SK-N-SH (cell line): ENCODE measurements around the gene B4GALT6. TPM values are rescaled to one million over a fixed set of nuclear protein-coding genes. Genes with fewer than 3 reads are reported as not detected.

Experiments used
- CTCF ChIA-PET: fragments of 300-600, 350-600 bp; formaldehyde crosslinking; extraction: SDS; loops from one replicate; lab custom pipeline; 2021; lab: Yijun Ruan, JAX
- POLR2A ChIA-PET: fragments of 350-600 bp; sonication (Branson Sonifier 250); formaldehyde crosslinking; extraction: SDS; loops from one replicate; lab custom pipeline; 2020; ENCODE audit warnings: antibody characterized with exemption, inconsistent platforms; lab: Yijun Ruan, JAX
- DNase-seq: peaks from one replicate; pipeline ENCODE4 v3.0.0; 2012
- H2AFZ ChIP-seq: fragments of 200-600 bp; sonication (generic); 2 replicates; pipeline ENCODE4 v1.8.1; 2016; ENCODE audit warnings: antibody characterized with exemption, mild to moderate bottlenecking, low read depth
- H3F3A ChIP-seq: fragments of 200-600 bp; sonication (generic); replicated peaks from 2 replicates; pipeline ENCODE3; 2016; ENCODE audit warnings: antibody characterized with exemption, mild to moderate bottlenecking; ENCODE audit not compliant: insufficient read depth
- H3K27ac ChIP-seq, 2 experiments: fragments of 200-500 bp in 1 of 2; fragments of 200-600 bp in 1 of 2; sonication (Bioruptor generic) in 1 of 2; sonication (generic), shearing (Covaris generic) in 1 of 2; 2 replicates each; pipeline versions ENCODE4 v1.5.1 to v1.6.1; 2014 to 2016; ENCODE audit warnings: low read depth in 2 of 2, inconsistent platforms in 1 of 2, low read length in 1 of 2, mild to moderate bottlenecking in 1 of 2, mixed read lengths in 1 of 2
- H3K27me3 ChIP-seq: fragments of 200-600 bp; sonication (generic), shearing (Covaris generic); 2 replicates; pipeline ENCODE4 v1.6.1; 2016; ENCODE audit warnings: mixed run types; ENCODE audit not compliant: insufficient read depth
- H3K36me3 ChIP-seq, 2 experiments: fragments of 200-500 bp in 1 of 2; fragments of 200-600 bp in 1 of 2; sonication (Bioruptor generic) in 1 of 2; sonication (generic) in 1 of 2; replicated peaks in 1 of 2; 2 replicates each; pipeline versions ENCODE3 to v1.5.1; 2014 to 2016; ENCODE audit warnings: low read length in 1 of 2, mild to moderate bottlenecking in 1 of 2; ENCODE audit not compliant: insufficient read depth in 2 of 2, control insufficient read depth in 1 of 2
- H3K4me1 ChIP-seq, 2 experiments: fragments of 200-500 bp in 1 of 2; fragments of 200-600 bp in 1 of 2; sonication (Bioruptor generic) in 1 of 2; sonication (generic), shearing (Covaris generic) in 1 of 2; 2 replicates each; pipeline versions ENCODE4 v1.5.1 to v1.6.1; 2014 to 2016; ENCODE audit warnings: low read depth in 1 of 2, low read length in 1 of 2, mixed run types in 1 of 2; ENCODE audit not compliant: insufficient read depth in 2 of 2, control insufficient read depth in 1 of 2
- H3K4me2 ChIP-seq: fragments of 200-600 bp; sonication (generic), shearing (Covaris generic); 2 replicates; pipeline ENCODE4 v1.6.1; 2017; ENCODE audit warnings: mixed run types
- H3K4me3 ChIP-seq, 2 experiments: fragments of 200-500 bp in 1 of 2; fragments of 200-600 bp in 1 of 2; sonication (Bioruptor generic) in 1 of 2; sonication (generic), shearing (Covaris generic) in 1 of 2; 2 replicates each; pipeline versions ENCODE4 v1.5.1 to v1.8.1; 2014 to 2016; ENCODE audit warnings: low read depth in 2 of 2, inconsistent platforms in 1 of 2, low read length in 1 of 2, mild to moderate bottlenecking in 1 of 2, mixed read lengths in 1 of 2, moderate library complexity in 1 of 2
- H3K79me2 ChIP-seq: fragments of 200-600 bp; sonication (generic); 2 replicates; pipeline ENCODE4 v1.8.1; 2017; ENCODE audit warnings: mild to moderate bottlenecking; ENCODE audit not compliant: insufficient read depth
- H3K9ac ChIP-seq: fragments of 200-600 bp; sonication (generic); 2 replicates; pipeline ENCODE4 v1.6.1; 2017; ENCODE audit warnings: mixed run types
- H3K9me2 ChIP-seq: fragments of 200-600 bp; sonication (generic); 2 replicates; pipeline ENCODE4 v1.6.1; 2017; ENCODE audit warnings: mixed run types
- H3K9me3 ChIP-seq: fragments of 200-600 bp; sonication (generic); 2 replicates; pipeline ENCODE4 v1.6.1; 2017; ENCODE audit warnings: mixed run types, mild to moderate bottlenecking, moderate library complexity
- H4K20me1 ChIP-seq: fragments of 200-600 bp; sonication (generic); 2 replicates; pipeline ENCODE4 v1.6.1; 2017; ENCODE audit warnings: mild to moderate bottlenecking, mixed run types; ENCODE audit not compliant: insufficient read depth
- CHD2 ChIP-seq: fragments of 150-350 bp; IDR thresholded peaks from 2 replicates; pipeline ENCODE4 v1.6.1; 2018; ENCODE audit warnings: low read length; ENCODE audit not compliant: partially characterized antibody
- ELF1 ChIP-seq: IDR thresholded peaks from 2 replicates; pipeline ENCODE4 v1.4.0; 2012
- EP300 ChIP-seq, 2 experiments: IDR thresholded peaks; 2 replicates each; pipeline versions ENCODE4 v1.4.0 to v1.6.1; 2012; ENCODE audit warnings: borderline replicate concordance in 1 of 2, low read depth in 1 of 2, low read length in 1 of 2
- EZH2phosphoT487 ChIP-seq: fragments of 200-600 bp; sonication (generic); IDR thresholded peaks from 2 replicates; pipeline ENCODE4 v1.6.1; 2017; ENCODE audit warnings: low read depth, mixed run types, mild to moderate bottlenecking, antibody characterized with exemption, moderate library complexity, borderline replicate concordance
- FOSL2 ChIP-seq: IDR thresholded peaks from 2 replicates; pipeline ENCODE4 v1.4.0; 2012; ENCODE audit warnings: low read depth, mild to moderate bottlenecking, moderate library complexity, borderline replicate concordance
- GABPA ChIP-seq: IDR thresholded peaks from 2 replicates; pipeline ENCODE4 v1.4.0; 2012; ENCODE audit warnings: low read depth, mild to moderate bottlenecking
- GATA2 ChIP-seq: sonication (generic); formaldehyde crosslinking; IDR thresholded peaks from 2 replicates; pipeline ENCODE4 v1.5.0; 2020; ENCODE audit warnings: mild to moderate bottlenecking, missing genetic modification reagents
- MEF2A ChIP-seq: IDR thresholded peaks from 2 replicates; pipeline ENCODE4 v1.4.0; 2012; ENCODE audit warnings: low read depth, borderline replicate concordance
- NFIC ChIP-seq: IDR thresholded peaks from 2 replicates; pipeline ENCODE4 v1.4.0; 2012; ENCODE audit warnings: borderline replicate concordance
- NRF1 ChIP-seq: IDR thresholded peaks from 2 replicates; pipeline ENCODE4 v1.6.1; 2012; ENCODE audit warnings: low read depth, mild to moderate bottlenecking, low read length
- RCOR1 ChIP-seq: fragments of 150-350 bp; IDR thresholded peaks from 2 replicates; pipeline ENCODE4 v1.6.1; 2017; ENCODE audit warnings: antibody characterized with exemption, low read length
- RFX5 ChIP-seq: IDR thresholded peaks from 2 replicates; pipeline ENCODE4 v1.6.1; 2012; ENCODE audit warnings: mild to moderate bottlenecking, improper control_type of control experiment, low read length
- RXRA ChIP-seq: IDR thresholded peaks from 2 replicates; pipeline ENCODE4 v1.4.0; 2012; ENCODE audit warnings: low read depth, mild to moderate bottlenecking, borderline replicate concordance
- SMC3 ChIP-seq: IDR thresholded peaks from 2 replicates; pipeline ENCODE4 v1.6.1; 2012; ENCODE audit warnings: low read depth, low read length, improper control_type of control experiment
- TAF1 ChIP-seq: IDR thresholded peaks from 2 replicates; pipeline ENCODE4 v1.6.1; 2012; ENCODE audit warnings: low read depth, mild to moderate bottlenecking, low read length, moderate library complexity, borderline replicate concordance
- TCF12 ChIP-seq: IDR thresholded peaks from 2 replicates; pipeline ENCODE4 v1.4.0; 2012
- TEAD4 ChIP-seq: IDR thresholded peaks from 2 replicates; pipeline ENCODE4 v1.4.0; 2012; ENCODE audit warnings: mild to moderate bottlenecking, borderline replicate concordance; ENCODE audit not compliant: insufficient read depth
- YY1 ChIP-seq: IDR thresholded peaks from 2 replicates; pipeline ENCODE4 v1.4.0; 2012; ENCODE audit warnings: low read depth, mild to moderate bottlenecking
- WGBS: methylation state at CpG from one replicate; pipeline ENCODE4 v1.1.6; 2017; ENCODE audit warnings: low lambda C conversion rate; 5-methylcytosine and 5-hydroxymethylcytosine counted together
- polyA plus RNA-seq, 3 experiments: library from polyadenylated mRNA; depleted of rRNA; stranded (reverse); fragments of >200 nt; gene quantifications; 2 replicates each; pipeline ENCODE4 v1.2.3, GENCODE V29; 2012
- TF ChIP-seq, protein P1 (sequence below): IDR thresholded peaks from 2 replicates; pipeline ENCODE4; 2012
- TF ChIP-seq, protein P2 (sequence below): IDR thresholded peaks from 2 replicates; pipeline ENCODE4 v1.6.1; 2012; ENCODE audit warnings: mild to moderate bottlenecking, low read depth, low read length, moderate library complexity
- TF ChIP-seq, protein P3 (sequence below): IDR thresholded peaks from 2 replicates; pipeline ENCODE4 v1.4.0; 2012; ENCODE audit warnings: low read depth

B4GALT6 gene
- polyA plus RNA-seq, 1 of the 3 experiments (the other 2 are of a cell fraction) = 3.1 TPM

DNA sequence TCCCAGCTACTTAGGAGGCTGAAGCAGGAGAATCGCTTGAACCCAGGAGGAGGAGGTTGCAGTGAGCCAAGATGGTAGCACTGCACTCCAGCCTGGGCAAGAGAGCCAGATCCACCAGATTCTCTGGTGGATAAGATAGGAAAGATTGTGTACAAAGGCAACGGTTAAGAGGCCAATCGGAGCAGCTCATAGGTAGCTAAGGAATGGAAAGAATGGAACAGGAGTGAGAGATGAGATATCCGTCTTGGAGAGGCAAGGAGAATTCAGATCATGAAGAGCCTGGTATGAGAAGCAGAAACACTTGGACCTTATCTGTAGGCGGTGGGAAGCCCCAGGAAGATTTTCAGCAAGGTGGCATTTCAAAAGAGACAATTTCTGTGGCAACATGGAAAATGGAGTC is 65.6 kb downstream of the B4GALT6 start:
- POLR2A ChIA-PET = no interaction called here
- no peak overlapping the region for H3K27ac ChIP-seq
- 91% methylated on average over 5 of the region's 5 CpGs for WGBS
- no peaks in the 10 kb centered on the region for H3K79me2 ChIP-seq
- no peak overlapping the region for H2AFZ ChIP-seq
- H3K36me3 ChIP-seq = no peaks in the 10 kb centered on the region
- no peak overlapping the region for H3K9ac ChIP-seq
- CTCF ChIA-PET = interaction anchor here (1.0 kb wide), 1 partner anchor 103 kb away, joined by 5 read pairs; no protein-coding TSS in a partner anchor
- no peak overlapping the region for H3K4me3 ChIP-seq
- H4K20me1 ChIP-seq = no peaks in the 10 kb centered on the region
- H3K27me3 ChIP-seq = no peaks in the 10 kb centered on the region
- no peaks in the 10 kb centered on the region for H3K9me3 ChIP-seq
- no peaks in the 10 kb centered on the region; a peak in 1 of 4 replicates for H3K4me1 ChIP-seq
- no peak overlapping the region for H3K4me2 ChIP-seq
- TF ChIP-seq GATA2 (no peak), NFIC (no peak), ELF1 (no peak), RFX5 (no peak)
- TF ChIP-seq, protein P1, sequence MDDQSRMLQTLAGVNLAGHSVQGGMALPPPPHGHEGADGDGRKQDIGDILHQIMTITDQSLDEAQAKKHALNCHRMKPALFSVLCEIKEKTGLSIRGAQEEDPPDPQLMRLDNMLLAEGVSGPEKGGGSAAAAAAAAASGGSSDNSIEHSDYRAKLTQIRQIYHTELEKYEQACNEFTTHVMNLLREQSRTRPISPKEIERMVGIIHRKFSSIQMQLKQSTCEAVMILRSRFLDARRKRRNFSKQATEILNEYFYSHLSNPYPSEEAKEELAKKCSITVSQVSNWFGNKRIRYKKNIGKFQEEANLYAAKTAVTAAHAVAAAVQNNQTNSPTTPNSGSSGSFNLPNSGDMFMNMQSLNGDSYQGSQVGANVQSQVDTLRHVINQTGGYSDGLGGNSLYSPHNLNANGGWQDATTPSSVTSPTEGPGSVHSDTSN = no peak
- H3F3A ChIP-seq = no peaks in the 10 kb centered on the region
- DNase-seq = no peak
- no peaks in the 10 kb centered on the region for H3K9me2 ChIP-seq

DNA sequence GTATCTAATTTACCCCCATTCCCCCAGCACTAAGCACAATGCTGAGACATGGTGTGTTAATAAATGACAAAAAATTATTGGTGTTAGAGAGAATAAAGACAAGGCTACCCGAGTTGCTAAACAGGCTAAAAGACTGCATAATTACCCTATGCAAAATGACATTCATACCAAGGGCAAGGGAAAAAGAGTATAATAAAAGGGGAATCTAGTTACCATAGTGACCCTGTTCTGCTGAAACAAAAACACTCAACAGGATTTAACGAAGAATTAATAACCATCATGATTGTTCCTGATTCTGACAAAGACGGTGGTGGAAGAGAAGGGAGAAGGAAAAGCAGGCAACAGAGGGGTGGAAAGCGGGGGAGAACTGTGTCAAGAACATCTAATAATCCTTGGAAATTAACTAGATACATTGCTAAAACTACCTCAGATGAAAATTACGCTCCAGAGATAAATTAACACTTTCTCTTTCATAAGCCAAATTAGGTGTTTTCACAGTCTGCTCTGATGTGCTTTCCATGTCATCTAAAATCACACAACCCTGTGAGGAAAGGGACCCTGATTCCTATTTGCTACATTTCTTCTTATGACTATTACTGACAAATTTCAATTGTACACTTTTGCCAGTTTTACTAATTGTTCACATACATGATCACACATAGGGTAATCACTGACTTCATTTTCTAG is 67.2 kb downstream of the B4GALT6 start:
- no peaks in the 10 kb centered on the region for H3K9me2 ChIP-seq
- TF ChIP-seq TEAD4 = no peak
- no peak for TF ChIP-seq ELF1
- TF ChIP-seq NRF1 = no peak
- no peak for TF ChIP-seq CHD2
- TF ChIP-seq, protein P2, sequence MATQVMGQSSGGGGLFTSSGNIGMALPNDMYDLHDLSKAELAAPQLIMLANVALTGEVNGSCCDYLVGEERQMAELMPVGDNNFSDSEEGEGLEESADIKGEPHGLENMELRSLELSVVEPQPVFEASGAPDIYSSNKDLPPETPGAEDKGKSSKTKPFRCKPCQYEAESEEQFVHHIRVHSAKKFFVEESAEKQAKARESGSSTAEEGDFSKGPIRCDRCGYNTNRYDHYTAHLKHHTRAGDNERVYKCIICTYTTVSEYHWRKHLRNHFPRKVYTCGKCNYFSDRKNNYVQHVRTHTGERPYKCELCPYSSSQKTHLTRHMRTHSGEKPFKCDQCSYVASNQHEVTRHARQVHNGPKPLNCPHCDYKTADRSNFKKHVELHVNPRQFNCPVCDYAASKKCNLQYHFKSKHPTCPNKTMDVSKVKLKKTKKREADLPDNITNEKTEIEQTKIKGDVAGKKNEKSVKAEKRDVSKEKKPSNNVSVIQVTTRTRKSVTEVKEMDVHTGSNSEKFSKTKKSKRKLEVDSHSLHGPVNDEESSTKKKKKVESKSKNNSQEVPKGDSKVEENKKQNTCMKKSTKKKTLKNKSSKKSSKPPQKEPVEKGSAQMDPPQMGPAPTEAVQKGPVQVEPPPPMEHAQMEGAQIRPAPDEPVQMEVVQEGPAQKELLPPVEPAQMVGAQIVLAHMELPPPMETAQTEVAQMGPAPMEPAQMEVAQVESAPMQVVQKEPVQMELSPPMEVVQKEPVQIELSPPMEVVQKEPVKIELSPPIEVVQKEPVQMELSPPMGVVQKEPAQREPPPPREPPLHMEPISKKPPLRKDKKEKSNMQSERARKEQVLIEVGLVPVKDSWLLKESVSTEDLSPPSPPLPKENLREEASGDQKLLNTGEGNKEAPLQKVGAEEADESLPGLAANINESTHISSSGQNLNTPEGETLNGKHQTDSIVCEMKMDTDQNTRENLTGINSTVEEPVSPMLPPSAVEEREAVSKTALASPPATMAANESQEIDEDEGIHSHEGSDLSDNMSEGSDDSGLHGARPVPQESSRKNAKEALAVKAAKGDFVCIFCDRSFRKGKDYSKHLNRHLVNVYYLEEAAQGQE = no peak
- TF ChIP-seq RCOR1 = no peak
- no peak for TF ChIP-seq GATA2
- TF ChIP-seq, protein P3, sequence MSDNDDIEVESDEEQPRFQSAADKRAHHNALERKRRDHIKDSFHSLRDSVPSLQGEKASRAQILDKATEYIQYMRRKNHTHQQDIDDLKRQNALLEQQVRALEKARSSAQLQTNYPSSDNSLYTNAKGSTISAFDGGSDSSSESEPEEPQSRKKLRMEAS = no peak
- TF ChIP-seq, protein P1 = no peak
- no peak for TF ChIP-seq TAF1
- TF ChIP-seq EZH2phosphoT487 = no peak
- TF ChIP-seq EP300 (IDR thresholded peaks at IDR 0.05; ENCODE audit: borderline replicate concordance in 1 of 2, low read depth in 1 of 2, low read length in 1 of 2) = no peak
- no peak for TF ChIP-seq TCF12
- no peak for TF ChIP-seq RFX5
- TF ChIP-seq GABPA = no peak
- no peak for TF ChIP-seq FOSL2
- TF ChIP-seq MEF2A = no peak
- TF ChIP-seq RXRA = no peak
- no peak for TF ChIP-seq SMC3
- TF ChIP-seq YY1 = no peak
- no peak overlapping the region for H3K27ac ChIP-seq
- H4K20me1 ChIP-seq = no peaks in the 10 kb centered on the region
- no peaks in the 10 kb centered on the region for H3K27me3 ChIP-seq
- no peak overlapping the region for H3K9ac ChIP-seq
- H2AFZ ChIP-seq = no peak overlapping the region
- no peaks in the 10 kb centered on the region for H3K79me2 ChIP-seq
- 80% methylated on average over 5 of the region's 5 CpGs for WGBS
- H3F3A ChIP-seq = no peaks in the 10 kb centered on the region
- no peaks in the 10 kb centered on the region for H3K36me3 ChIP-seq
- peaks cover 0 to under 1% of the 10 kb centered on the region in 2 experiments; a peak in 1 of 4 replicates for H3K4me1 ChIP-seq
- H3K4me3 ChIP-seq = no peak overlapping the region
- CTCF ChIA-PET = no interaction called here
- H3K4me2 ChIP-seq = no peak overlapping the region
- POLR2A ChIA-PET = no interaction called here
- no peak for DNase-seq
- H3K9me3 ChIP-seq = no peaks in the 10 kb centered on the region
